ENCODE data around the gene IMP3.

- TF ChIP-seq MXI1 (IDR thresholded peaks at IDR 0.05; ENCODE audit: low read depth, low read length) (no peak), EZH2phosphoT487 (IDR thresholded peaks at IDR 0.05; ENCODE audit: borderline replicate concordance, low read depth) (no peak), CTCF (IDR thresholded peaks at IDR 0.05) (no peak), POLR2AphosphoS5 (IDR thresholded peaks at IDR 0.05; ENCODE audit: low read depth, low read length) (no peak), FOXM1 (IDR thresholded peaks at IDR 0.05; ENCODE audit: low read depth) (no peak), GABPA (IDR thresholded peaks at IDR 0.05; ENCODE audit: low read depth) (no peak), SIN3A (IDR thresholded peaks at IDR 0.05; ENCODE audit: borderline replicate concordance, low read depth, low read length) (no peak), NFIC (IDR thresholded peaks at IDR 0.05; ENCODE audit: borderline replicate concordance) (no peak), GATA2 (CRISPR knock-in tag; IDR thresholded peaks at IDR 0.05) (no peak), RFX5 (IDR thresholded peaks at IDR 0.05; ENCODE audit: low read length) (no peak), YY1 (IDR thresholded peaks at IDR 0.05; ENCODE audit: low read depth) (no peak), CHD2 (IDR thresholded peaks at IDR 0.05; ENCODE audit: low read length, partially characterized antibody) (no peak)
These were observed 24.0 kb upstream of the IMP3 start for GRCh38 chr15:75663931-75664421.

Data from SK-N-SH (cell line).